ENCODE data around the gene ABHD13. TPM values are rescaled to one million over a fixed set of nuclear protein-coding genes. Genes with fewer than 3 reads are reported as not detected.

Gene ABHD13
- polyA plus RNA-seq, 4 donors: 4.5 to 11.6 (median 6.2) TPM

DNA sequence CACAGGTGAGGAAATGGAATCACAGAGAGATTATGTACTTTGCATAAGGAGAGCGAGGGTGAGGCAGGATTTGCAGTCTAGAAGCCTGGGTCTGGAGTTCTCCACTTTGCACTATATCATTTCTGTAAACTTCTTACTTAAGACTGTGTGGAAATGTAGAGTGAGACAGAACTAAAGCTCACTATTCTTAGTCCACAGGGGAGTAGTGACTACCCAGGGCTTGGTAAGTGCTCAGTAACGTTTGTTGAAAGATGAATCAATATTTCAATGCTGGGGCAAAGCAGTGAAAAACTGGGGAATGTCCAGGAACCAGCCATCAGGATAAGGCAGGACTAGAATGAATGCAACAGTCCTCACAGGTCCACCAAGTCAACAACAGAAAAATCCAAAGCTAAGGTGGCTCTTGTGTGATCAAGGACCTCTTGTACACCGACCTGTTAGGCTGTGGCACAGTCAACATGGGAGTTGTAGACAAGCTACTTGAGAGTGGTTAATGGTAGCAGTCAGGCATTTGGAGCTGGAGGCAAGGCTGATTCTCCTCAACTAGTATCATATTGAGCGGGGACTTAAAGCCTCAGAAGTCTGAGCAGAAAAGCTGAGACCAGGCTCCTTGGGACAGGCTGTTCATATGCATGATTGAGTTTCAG, 50.4 kb downstream of the ABHD13 start:
- no peak for FAIRE-seq
- peak overlapping the region in 1 of 3 donors; percentile 69 for H3K27ac ChIP-seq (ENCODE audit: low read depth in 1 of 3, low read length in 2 of 3)
- H3K4me3 ChIP-seq (ENCODE audit: low read depth in 1 of 3, low read length in 3 of 3): no peak overlapping the region

DNA sequence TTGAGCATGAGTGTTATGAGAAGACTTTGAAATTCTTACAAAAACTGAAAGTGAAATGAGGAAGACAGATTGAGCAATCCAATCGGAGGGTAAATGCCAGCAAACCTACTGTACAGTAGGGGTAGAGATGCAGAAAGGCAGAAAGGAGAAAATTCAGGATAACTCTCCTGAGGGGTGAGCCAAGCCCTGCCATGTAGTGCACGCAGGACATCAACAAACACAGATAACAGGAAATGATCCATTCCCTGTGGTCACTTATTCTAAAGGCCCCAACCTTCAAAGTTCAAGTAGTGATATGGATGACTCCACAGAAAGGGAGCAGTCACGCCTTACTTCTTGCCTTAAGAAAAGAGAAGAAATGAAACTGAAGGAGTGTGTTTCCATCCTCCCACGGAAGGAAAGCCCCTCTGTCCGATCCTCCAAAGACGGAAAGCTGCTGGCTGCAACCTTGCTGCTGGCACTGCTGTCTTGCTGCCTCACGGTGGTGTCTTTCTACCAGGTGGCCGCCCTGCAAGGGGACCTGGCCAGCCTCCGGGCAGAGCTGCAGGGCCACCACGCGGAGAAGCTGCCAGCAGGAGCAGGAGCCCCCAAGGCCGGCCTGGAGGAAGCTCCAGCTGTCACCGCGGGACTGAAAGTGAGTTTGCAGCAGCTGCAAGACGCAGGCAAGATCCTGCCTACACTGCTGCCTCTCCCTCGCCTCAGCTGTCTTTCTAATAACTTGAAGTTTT, 51.6 kb downstream of the ABHD13 start, which contains the start of gene TNFSF13B:
Gene TNFSF13B (plus strand): TSS at position 118 of the 728 bp plus-strand sequence. CDS start 178 bp downstream, at position 296.
- FAIRE-seq: no peak
- 3 to 6% (median 3%) methylated on average over 16 of the region's 16 CpGs for WGBS, 3 donors
- peak within 1 kb of the TSS; percentile 11 to 95 (median 73) for H3K27ac ChIP-seq (ENCODE audit: low read depth in 1 of 3, low read length in 2 of 3)

More for the DNA sequence above, 50.4 kb downstream of the ABHD13 start:
- no peaks in the 10 kb centered on the region for H3K27me3 ChIP-seq (ENCODE audit: control insufficient read depth in 3 of 3, insufficient read depth in 3 of 3, low read length in 3 of 3)
- peak in 1 of 2 donors; percentile 8 for DNase-seq
- 56 to 75% (median 67%) methylated on average over 4 of the region's 4 CpGs for WGBS, 3 donors
- H3K36me3 ChIP-seq (ENCODE audit: control insufficient read depth in 3 of 3, insufficient read depth in 2 of 3, low read depth in 1 of 3, low read length in 3 of 3): peaks cover 0 to 2% (median 0%) of the 10 kb centered on the region in 3 donors
- no peaks in the 10 kb centered on the region for H3K9me3 ChIP-seq (ENCODE audit: control insufficient read depth in 2 of 2, insufficient read depth in 1 of 2, low read depth in 1 of 2, low read length in 1 of 2)
- H3K4me1 ChIP-seq (ENCODE audit: control insufficient read depth in 3 of 3, insufficient read depth in 2 of 3, low read depth in 1 of 3, low read length in 2 of 3): peaks cover 0 to 6% (median 0%) of the 10 kb centered on the region in 3 donors

DNA sequence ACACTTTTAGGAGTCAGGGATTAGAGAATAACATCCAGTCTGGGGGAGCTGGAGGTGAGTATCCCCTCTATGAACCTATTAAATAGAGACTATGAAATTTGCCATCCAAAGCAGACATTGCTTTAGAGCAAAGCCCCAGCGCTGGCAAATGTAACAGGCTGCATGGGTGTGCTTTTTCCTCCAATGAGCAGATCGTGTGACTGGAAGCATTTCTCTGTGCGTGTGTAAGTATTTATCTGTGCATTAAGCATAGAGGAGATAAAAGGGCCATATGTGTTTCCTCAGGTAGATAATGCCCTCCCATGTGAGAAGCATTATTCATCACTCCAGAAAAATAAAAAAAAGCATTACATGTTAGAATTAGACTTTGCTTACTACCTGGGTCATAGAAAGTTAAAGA, 52.2 kb downstream of the ABHD13 start:
- no peaks in the 10 kb centered on the region for H3K27me3 ChIP-seq (ENCODE audit: control insufficient read depth in 3 of 3, insufficient read depth in 3 of 3, low read length in 3 of 3)
- peak overlapping the region in 2 of 3 donors; percentile 33 to 58 for H3K4me3 ChIP-seq (ENCODE audit: low read depth in 1 of 3, low read length in 3 of 3)
- WGBS, 3 donors: 3 to 24% (median 14%) methylated on average over 3 of the region's 3 CpGs
- peak overlapping the region in 2 of 3 donors; percentile 73 to 95 for H3K27ac ChIP-seq (ENCODE audit: low read depth in 1 of 3, low read length in 2 of 3)
- no peaks in the 10 kb centered on the region for H3K9me3 ChIP-seq (ENCODE audit: control insufficient read depth in 2 of 2, insufficient read depth in 1 of 2, low read depth in 1 of 2, low read length in 1 of 2)
- H3K36me3 ChIP-seq (ENCODE audit: control insufficient read depth in 3 of 3, insufficient read depth in 2 of 3, low read depth in 1 of 3, low read length in 3 of 3): no peaks in the 10 kb centered on the region
- H3K4me1 ChIP-seq (ENCODE audit: control insufficient read depth in 3 of 3, insufficient read depth in 2 of 3, low read depth in 1 of 3, low read length in 2 of 3): peaks cover 0 to 6% (median 0%) of the 10 kb centered on the region in 3 donors
- peak; percentile 17 to 41 for DNase-seq
- FAIRE-seq: no peak

More for the DNA sequence above, 51.6 kb downstream of the ABHD13 start, which contains the start of gene TNFSF13B:
- H3K9me3 ChIP-seq (ENCODE audit: control insufficient read depth in 2 of 2, insufficient read depth in 1 of 2, low read depth in 1 of 2, low read length in 1 of 2): no peaks in the 10 kb centered on the region
- H3K4me3 ChIP-seq (ENCODE audit: low read depth in 1 of 3, low read length in 3 of 3): peak within 1 kb of the TSS in 2 of 3 donors; percentile 33 to 58
- H3K27me3 ChIP-seq (ENCODE audit: control insufficient read depth in 3 of 3, insufficient read depth in 3 of 3, low read length in 3 of 3): no peaks in the 10 kb centered on the region
- peak; percentile 67 to 71 for DNase-seq
- H3K36me3 ChIP-seq (ENCODE audit: control insufficient read depth in 3 of 3, insufficient read depth in 2 of 3, low read depth in 1 of 3, low read length in 3 of 3): no peaks in the 10 kb centered on the region
- H3K4me1 ChIP-seq (ENCODE audit: control insufficient read depth in 3 of 3, insufficient read depth in 2 of 3, low read depth in 1 of 3, low read length in 2 of 3): peaks cover 0 to 6% (median 0%) of the 10 kb centered on the region in 3 donors

GRCh38 chr13:108272333-108272732, 54.1 kb downstream of the ABHD13 start:
- Histone ChIP-seq H3K9me3 (ENCODE audit: control insufficient read depth in 2 of 2, insufficient read depth in 1 of 2, low read depth in 1 of 2, low read length in 1 of 2) (no peaks in the 10 kb centered on the region), H3K27me3 (ENCODE audit: control insufficient read depth in 3 of 3, insufficient read depth in 3 of 3, low read length in 3 of 3) (no peaks in the 10 kb centered on the region), H3K4me1 (ENCODE audit: control insufficient read depth in 3 of 3, insufficient read depth in 2 of 3, low read depth in 1 of 3, low read length in 2 of 3) (peaks cover 0 to 6% (median 3%) of the 10 kb centered on the region in 3 donors), H3K27ac (ENCODE audit: low read depth in 1 of 3, low read length in 2 of 3) (no peak overlapping the region), H3K4me3 (ENCODE audit: low read depth in 1 of 3, low read length in 3 of 3) (no peak overlapping the region), H3K36me3 (ENCODE audit: control insufficient read depth in 3 of 3, insufficient read depth in 2 of 3, low read depth in 1 of 3, low read length in 3 of 3) (no peaks in the 10 kb centered on the region)
- DNase-seq: no peak
- no peak for FAIRE-seq

DNA sequence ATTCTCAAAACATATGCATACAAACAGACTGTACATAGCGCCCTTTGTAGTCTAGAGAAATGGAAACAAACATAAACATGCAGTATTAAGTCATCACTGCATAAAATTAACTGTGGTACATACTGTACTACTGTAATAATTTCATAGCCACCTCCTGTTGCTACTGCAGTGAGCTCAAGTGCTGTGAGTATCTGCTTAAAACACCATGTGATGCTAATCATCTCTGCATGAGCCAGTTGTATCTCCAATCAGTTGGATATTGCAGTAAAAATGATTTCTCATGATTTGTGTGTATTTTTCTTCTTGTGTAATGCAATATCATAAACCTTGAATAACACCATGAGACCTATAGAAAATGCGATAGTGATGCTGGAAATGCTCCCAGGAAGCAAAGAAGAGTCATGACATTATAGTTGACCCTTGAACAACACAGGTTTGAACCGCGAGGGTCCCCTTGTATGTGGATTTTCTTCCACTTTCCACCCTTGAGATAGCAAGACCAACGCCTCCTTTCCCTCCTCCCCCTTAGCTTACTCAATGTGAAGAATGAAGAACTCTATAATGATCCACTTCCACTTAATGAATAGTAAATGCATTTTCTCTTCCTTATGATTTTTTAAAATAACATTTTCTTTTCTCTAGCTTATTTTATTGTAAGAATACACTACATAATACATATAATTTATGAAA, 55.4 kb downstream of the ABHD13 start:
- no peak overlapping the region for H3K27ac ChIP-seq (ENCODE audit: low read depth in 1 of 3, low read length in 2 of 3)
- FAIRE-seq: no peak

GRCh38 chr13:108274718-108275117, 56.5 kb downstream of the ABHD13 start:
- Histone ChIP-seq H3K27ac (ENCODE audit: low read depth in 1 of 3, low read length in 2 of 3) (no peak overlapping the region), H3K9me3 (ENCODE audit: control insufficient read depth in 2 of 2, insufficient read depth in 1 of 2, low read depth in 1 of 2, low read length in 1 of 2) (no peaks in the 10 kb centered on the region), H3K27me3 (ENCODE audit: control insufficient read depth in 3 of 3, insufficient read depth in 3 of 3, low read length in 3 of 3) (no peaks in the 10 kb centered on the region), H3K4me3 (ENCODE audit: low read depth in 1 of 3, low read length in 3 of 3) (no peak overlapping the region), H3K4me1 (ENCODE audit: control insufficient read depth in 3 of 3, insufficient read depth in 2 of 3, low read depth in 1 of 3, low read length in 2 of 3) (peaks cover 0 to 4% (median 3%) of the 10 kb centered on the region in 3 donors), H3K36me3 (ENCODE audit: control insufficient read depth in 3 of 3, insufficient read depth in 2 of 3, low read depth in 1 of 3, low read length in 3 of 3) (no peaks in the 10 kb centered on the region)
- DNase-seq (no peak), FAIRE-seq (no peak)

More for the DNA sequence above, 55.4 kb downstream of the ABHD13 start:
- no peak for DNase-seq
- H3K36me3 ChIP-seq (ENCODE audit: control insufficient read depth in 3 of 3, insufficient read depth in 2 of 3, low read depth in 1 of 3, low read length in 3 of 3): no peaks in the 10 kb centered on the region
- peaks cover 0 to 6% (median 3%) of the 10 kb centered on the region in 3 donors for H3K4me1 ChIP-seq (ENCODE audit: control insufficient read depth in 3 of 3, insufficient read depth in 2 of 3, low read depth in 1 of 3, low read length in 2 of 3)
- no peak overlapping the region for H3K4me3 ChIP-seq (ENCODE audit: low read depth in 1 of 3, low read length in 3 of 3)
- no peaks in the 10 kb centered on the region for H3K9me3 ChIP-seq (ENCODE audit: control insufficient read depth in 2 of 2, insufficient read depth in 1 of 2, low read depth in 1 of 2, low read length in 1 of 2)
- WGBS, 3 donors: 85 to 96% (median 92%) methylated on average over 5 of the region's 5 CpGs
- no peaks in the 10 kb centered on the region for H3K27me3 ChIP-seq (ENCODE audit: control insufficient read depth in 3 of 3, insufficient read depth in 3 of 3, low read length in 3 of 3)

DNA sequence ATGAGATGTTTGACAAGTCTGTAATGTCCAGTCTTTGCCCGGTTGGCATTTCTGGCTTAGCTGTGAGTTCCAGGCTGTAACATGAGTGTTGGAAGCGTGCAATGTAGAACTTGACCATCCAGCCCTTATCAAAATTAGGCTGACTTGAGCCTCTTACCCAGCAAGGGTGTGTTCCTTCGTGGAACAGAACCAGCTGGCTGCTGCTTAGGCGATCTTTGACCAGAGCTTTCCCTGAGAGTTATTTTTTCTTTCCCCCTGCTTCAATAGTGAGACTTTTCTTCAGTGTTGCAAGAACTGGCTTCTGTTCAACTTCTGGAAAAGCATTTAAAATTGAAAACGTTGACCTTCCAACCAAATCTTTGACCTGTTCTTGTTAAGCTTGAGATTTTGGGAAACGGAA, 57.9 kb downstream of the ABHD13 start:
- peak in 1 of 2 donors; percentile 32 for DNase-seq
- FAIRE-seq: no peak

DNA sequence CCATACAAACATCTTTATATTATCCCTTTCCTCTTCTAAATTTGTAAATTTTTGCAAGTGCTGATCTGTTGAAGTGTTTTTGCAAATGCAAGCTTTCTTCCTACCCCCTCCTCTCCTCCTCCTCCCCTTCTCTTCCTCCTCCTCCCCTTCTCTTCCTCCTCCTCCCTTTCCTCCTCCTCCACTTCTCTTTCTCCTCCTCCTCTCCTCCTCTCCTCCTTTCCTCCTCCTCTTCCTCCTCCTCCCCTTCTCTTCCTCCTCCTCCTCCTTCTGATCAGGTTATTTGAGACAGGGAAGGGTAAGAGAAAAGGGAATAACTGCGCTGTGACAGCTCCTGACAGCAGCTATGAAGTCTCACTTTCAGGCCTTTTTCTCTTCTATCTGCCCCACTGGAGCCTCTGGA, 60.3 kb downstream of the ABHD13 start:
- no peak overlapping the region for H3K4me3 ChIP-seq (ENCODE audit: low read depth in 1 of 3, low read length in 3 of 3)
- H3K4me1 ChIP-seq (ENCODE audit: control insufficient read depth in 3 of 3, insufficient read depth in 2 of 3, low read depth in 1 of 3, low read length in 2 of 3): peaks cover 0 to 3% (median 0%) of the 10 kb centered on the region in 3 donors
- DNase-seq (no peak), FAIRE-seq (no peak)
- no peaks in the 10 kb centered on the region for H3K9me3 ChIP-seq (ENCODE audit: control insufficient read depth in 2 of 2, insufficient read depth in 1 of 2, low read depth in 1 of 2, low read length in 1 of 2)
- H3K36me3 ChIP-seq (ENCODE audit: control insufficient read depth in 3 of 3, insufficient read depth in 2 of 3, low read depth in 1 of 3, low read length in 3 of 3): no peaks in the 10 kb centered on the region
- WGBS, 3 donors: 91 to 100% (median 95%) methylated on average over 1 of the region's 1 CpG
- H3K27ac ChIP-seq (ENCODE audit: low read depth in 1 of 3, low read length in 2 of 3): no peak overlapping the region
- no peaks in the 10 kb centered on the region for H3K27me3 ChIP-seq (ENCODE audit: control insufficient read depth in 3 of 3, insufficient read depth in 3 of 3, low read length in 3 of 3)

More for the DNA sequence above, 57.9 kb downstream of the ABHD13 start:
- H3K4me3 ChIP-seq (ENCODE audit: low read depth in 1 of 3, low read length in 3 of 3): no peak overlapping the region
- H3K9me3 ChIP-seq (ENCODE audit: control insufficient read depth in 2 of 2, insufficient read depth in 1 of 2, low read depth in 1 of 2, low read length in 1 of 2): no peaks in the 10 kb centered on the region
- peaks cover 0 to 3% (median 0%) of the 10 kb centered on the region in 3 donors for H3K4me1 ChIP-seq (ENCODE audit: control insufficient read depth in 3 of 3, insufficient read depth in 2 of 3, low read depth in 1 of 3, low read length in 2 of 3)
- WGBS, 3 donors: 11 to 40% (median 27%) methylated on average over 6 of the region's 6 CpGs
- H3K36me3 ChIP-seq (ENCODE audit: control insufficient read depth in 3 of 3, insufficient read depth in 2 of 3, low read depth in 1 of 3, low read length in 3 of 3): no peaks in the 10 kb centered on the region
- no peak overlapping the region for H3K27ac ChIP-seq (ENCODE audit: low read depth in 1 of 3, low read length in 2 of 3)
- H3K27me3 ChIP-seq (ENCODE audit: control insufficient read depth in 3 of 3, insufficient read depth in 3 of 3, low read length in 3 of 3): no peaks in the 10 kb centered on the region

Data from small intestine (tissue), 7 donors.